ENCODE data around the gene TCF7L1.

TCF7L1 gene

DNA sequence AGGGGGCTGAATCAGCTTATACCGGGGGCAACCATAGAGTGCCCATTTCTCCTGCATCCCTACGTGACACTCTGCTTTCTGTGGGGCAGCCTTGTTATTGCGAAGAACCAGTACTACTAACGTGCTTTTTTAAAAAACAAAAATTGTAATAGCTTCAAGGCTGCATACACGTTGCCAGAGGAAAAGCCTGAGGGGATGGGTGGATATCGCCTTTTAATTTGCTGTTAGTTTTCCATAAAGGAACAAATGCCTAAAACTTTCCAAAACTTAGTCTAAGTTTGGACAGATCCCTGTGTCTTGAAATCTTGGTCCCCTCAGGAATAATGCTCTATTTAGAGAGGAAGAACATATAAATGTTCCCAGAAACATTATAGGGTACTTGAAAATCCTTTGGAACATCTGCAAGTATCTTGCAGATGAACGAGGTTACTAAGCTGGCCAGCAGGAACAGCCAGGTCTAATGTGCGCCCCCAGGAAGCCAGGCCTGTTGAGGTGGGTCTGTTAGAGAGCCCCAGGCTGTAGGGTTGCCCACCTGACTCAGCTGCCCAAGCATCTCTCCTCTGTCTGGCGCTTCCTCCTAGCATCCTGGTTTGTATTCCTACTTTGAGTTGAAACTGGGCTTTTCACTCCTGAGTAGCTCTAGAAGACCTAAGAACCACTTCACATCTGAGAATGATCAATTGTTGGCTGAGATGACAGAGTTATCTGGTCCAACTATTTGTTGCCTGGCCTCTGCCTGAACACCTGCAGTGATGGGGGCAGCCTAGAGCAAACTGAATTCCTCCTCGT, 97.7 kb downstream of the TCF7L1 start:
- no peaks in the 10 kb centered on the region for H3K9me3 Mint-ChIP-seq
- no peak overlapping the region for H3K4me3 Mint-ChIP-seq
- no peak for ATAC-seq
- peaks cover 17% of the 10 kb centered on the region for H3K27me3 Mint-ChIP-seq
- no peak for DNase-seq
- no peaks in the 10 kb centered on the region for H3K4me1 Mint-ChIP-seq
- H3K36me3 Mint-ChIP-seq (ENCODE audit: low read depth) = no peaks in the 10 kb centered on the region
- H3K27ac Mint-ChIP-seq = no peak overlapping the region

DNA sequence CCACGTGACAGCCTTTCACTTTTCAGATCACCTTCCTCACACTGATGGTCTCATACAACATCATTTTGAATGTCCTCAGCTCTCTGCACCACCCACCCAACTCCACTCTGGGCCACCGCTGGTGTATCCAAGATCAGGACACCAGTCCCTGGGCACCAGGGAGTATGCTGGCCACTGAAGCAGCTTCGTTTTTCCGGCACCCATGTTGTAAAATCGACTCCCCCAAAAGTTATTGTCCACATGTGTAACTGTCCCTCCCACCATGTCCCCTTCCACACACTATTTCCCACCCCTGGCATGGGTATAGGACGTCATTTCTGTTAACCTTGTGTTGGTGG, 98.2 kb downstream of the TCF7L1 start:
- H3K9me3 Mint-ChIP-seq = no peaks in the 10 kb centered on the region
- no peak overlapping the region for H3K27ac Mint-ChIP-seq
- H3K4me1 Mint-ChIP-seq = no peaks in the 10 kb centered on the region
- DNase-seq (no peak), ATAC-seq (no peak)
- H3K4me3 Mint-ChIP-seq = no peak overlapping the region
- no peaks in the 10 kb centered on the region for H3K36me3 Mint-ChIP-seq (ENCODE audit: low read depth)
- peaks cover 16% of the 10 kb centered on the region for H3K27me3 Mint-ChIP-seq

DNA sequence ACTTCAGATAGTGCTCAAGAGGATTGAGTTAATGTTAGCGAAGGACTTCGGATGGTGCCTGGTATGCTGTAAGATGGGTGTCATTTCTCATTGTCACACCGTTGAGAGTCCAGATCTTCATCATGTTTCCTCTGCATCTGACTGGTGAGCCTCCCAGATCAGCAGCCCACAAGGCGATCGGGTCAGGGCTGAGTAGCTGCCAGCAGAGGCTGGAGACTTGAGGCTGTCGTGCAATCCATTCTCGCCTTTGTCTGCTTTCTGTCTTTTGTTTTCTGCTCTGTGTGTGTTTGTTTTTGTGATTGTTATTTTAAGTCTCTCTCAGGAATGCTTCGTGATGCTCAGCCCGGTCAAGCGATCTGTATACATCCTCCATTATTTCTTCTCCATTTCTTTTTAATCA, 98.8 kb downstream of the TCF7L1 start:
- H3K36me3 Mint-ChIP-seq (ENCODE audit: low read depth) = no peaks in the 10 kb centered on the region
- no peak overlapping the region for H3K27ac Mint-ChIP-seq
- H3K27me3 Mint-ChIP-seq = peaks cover 12% of the 10 kb centered on the region
- H3K9me3 Mint-ChIP-seq = no peaks in the 10 kb centered on the region
- no peaks in the 10 kb centered on the region for H3K4me1 Mint-ChIP-seq
- ATAC-seq (no peak), DNase-seq (no peak)
- H3K4me3 Mint-ChIP-seq = no peak overlapping the region

DNA sequence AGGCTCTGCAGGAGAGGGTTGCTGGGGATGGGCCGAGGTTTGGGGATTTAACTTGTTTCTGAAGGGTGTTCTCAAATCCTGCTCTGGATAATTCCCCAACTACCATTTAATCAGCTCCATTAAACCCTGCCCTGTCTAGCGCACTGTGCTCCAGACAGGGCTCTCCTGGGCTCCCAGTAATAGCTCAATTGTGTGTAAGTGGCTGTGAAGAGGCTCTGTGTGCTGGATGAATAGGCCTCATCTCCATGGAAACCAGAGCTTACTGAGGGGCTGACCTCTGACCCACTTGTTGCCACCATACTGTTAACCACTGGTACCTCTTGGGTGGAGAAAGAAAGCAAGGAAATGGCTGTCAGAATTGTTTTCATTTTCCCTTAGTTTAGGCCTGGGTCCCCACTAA, 101.7 kb downstream of the TCF7L1 start:
- Mint-ChIP-seq H3K9me3 (no peaks in the 10 kb centered on the region), H3K27me3 (peaks cover 24% of the 10 kb centered on the region), H3K27ac (no peak overlapping the region), H3K4me1 (no peaks in the 10 kb centered on the region), H3K4me3 (no peak overlapping the region), H3K36me3 (ENCODE audit: low read depth) (no peaks in the 10 kb centered on the region)
- ATAC-seq (no peak), DNase-seq (no peak)

DNA sequence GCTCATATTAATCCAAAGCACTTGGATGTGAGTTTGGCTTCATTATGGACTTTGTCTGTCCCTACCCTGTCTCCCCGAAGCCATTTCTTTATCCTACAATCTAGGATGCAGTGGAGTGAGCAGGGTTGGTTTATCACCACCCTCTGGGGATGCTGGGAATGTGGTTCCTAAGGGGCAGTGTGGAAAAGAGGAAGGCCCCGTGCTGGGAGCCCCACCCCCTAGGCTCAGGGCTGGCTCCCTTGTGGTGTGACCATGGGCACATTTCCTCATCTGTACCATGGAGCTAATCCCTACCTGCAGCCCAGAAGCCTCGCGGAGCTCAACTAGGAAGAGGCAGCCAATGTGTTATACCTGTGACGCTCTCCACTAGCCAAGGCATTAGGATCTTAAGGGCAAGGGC, 102.1 kb downstream of the TCF7L1 start:
- Mint-ChIP-seq H3K9me3 (no peaks in the 10 kb centered on the region), H3K4me1 (no peaks in the 10 kb centered on the region), H3K36me3 (ENCODE audit: low read depth) (no peaks in the 10 kb centered on the region), H3K27ac (no peak overlapping the region), H3K4me3 (no peak overlapping the region), H3K27me3 (peaks cover 24% of the 10 kb centered on the region)
- ATAC-seq (no peak), DNase-seq (no peak)

DNA sequence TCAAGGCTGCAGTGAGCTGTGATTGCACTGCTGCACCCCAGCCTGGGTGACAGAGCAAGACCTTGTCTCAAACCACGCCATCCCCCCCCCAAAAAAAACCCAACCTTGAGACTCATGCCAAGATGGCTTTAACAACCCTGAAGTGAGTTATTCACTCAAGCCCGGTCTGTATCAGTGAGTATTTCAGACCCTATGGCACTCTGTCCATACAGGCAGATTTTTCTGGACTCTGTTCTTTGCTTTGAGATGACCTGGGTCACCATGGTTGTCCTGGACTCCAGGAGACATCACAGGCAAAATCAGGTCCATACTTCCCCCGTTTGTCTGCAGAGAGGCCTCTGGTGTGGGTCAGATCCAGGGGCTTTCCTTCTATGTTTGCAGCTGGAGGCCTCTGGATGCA, 102.9 kb downstream of the TCF7L1 start:
- Mint-ChIP-seq H3K9me3 (no peaks in the 10 kb centered on the region), H3K4me3 (no peak overlapping the region), H3K36me3 (ENCODE audit: low read depth) (no peaks in the 10 kb centered on the region), H3K4me1 (no peaks in the 10 kb centered on the region), H3K27ac (no peak overlapping the region), H3K27me3 (peaks cover 24% of the 10 kb centered on the region)
- ATAC-seq (no peak), DNase-seq (no peak)

DNA sequence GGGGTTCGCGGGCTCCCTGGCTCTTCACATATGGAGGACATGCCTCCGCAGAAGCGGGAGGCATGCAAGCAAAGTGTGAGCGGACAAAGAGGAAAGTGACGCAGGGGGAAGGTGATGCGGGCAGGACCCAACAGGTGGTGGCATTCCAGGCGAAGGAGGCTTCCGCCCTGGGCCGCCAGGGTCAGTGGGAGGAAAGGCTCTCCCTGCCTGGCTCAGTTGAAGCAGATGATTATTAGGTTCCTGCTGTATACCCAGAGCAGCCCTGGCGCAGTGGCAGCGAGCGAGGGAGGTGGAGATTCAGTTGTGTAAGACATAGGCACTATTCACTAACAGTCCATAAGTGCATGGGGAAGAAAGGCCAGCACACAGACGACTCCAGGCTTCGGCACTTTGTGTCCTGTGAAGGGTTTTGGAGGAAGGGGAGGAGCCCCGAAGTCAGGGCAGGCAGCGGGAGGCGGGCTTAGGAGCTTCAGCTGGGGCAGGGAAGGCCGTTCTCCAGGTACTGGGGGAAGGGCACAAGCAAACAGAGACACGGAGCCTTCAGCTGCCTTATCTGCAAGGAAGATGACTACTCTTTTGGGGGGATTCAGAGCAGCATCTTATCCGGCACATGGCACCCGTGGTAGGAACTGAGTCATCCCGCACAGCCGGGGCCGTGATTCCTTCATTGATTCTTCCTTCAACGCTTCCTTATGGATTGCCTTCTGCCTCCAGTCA, 104.8 kb downstream of the TCF7L1 start:
- Mint-ChIP-seq H3K27me3 (peaks cover 20% of the 10 kb centered on the region), H3K27ac (no peak overlapping the region), H3K9me3 (no peaks in the 10 kb centered on the region), H3K36me3 (ENCODE audit: low read depth) (no peaks in the 10 kb centered on the region), H3K4me1 (no peaks in the 10 kb centered on the region), H3K4me3 (no peak overlapping the region)
- DNase-seq = no peak
- ATAC-seq = no peak

DNA sequence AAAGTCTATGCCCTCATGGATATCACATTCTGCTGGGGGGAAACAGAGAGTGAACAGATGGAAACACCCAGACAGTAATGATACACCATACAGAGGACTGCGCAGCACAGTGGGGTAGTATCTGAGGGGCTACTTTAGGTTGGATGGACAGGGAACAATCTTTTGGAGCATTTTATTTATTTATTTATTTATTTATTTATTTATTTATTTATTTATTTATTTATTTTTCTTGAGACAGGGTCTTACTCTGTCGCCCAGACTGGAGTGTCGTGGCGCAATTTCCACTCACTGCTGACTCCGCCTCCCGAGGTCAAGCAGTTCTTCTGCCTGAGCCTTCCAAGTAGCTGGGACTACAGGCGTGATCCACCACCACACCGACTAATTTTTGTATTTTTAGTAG, 105.4 kb downstream of the TCF7L1 start:
- Mint-ChIP-seq H3K4me1 (no peaks in the 10 kb centered on the region), H3K27ac (no peak overlapping the region), H3K27me3 (peaks cover 20% of the 10 kb centered on the region), H3K36me3 (ENCODE audit: low read depth) (no peaks in the 10 kb centered on the region), H3K4me3 (no peak overlapping the region), H3K9me3 (no peaks in the 10 kb centered on the region)
- DNase-seq = no peak
- no peak for ATAC-seq

DNA sequence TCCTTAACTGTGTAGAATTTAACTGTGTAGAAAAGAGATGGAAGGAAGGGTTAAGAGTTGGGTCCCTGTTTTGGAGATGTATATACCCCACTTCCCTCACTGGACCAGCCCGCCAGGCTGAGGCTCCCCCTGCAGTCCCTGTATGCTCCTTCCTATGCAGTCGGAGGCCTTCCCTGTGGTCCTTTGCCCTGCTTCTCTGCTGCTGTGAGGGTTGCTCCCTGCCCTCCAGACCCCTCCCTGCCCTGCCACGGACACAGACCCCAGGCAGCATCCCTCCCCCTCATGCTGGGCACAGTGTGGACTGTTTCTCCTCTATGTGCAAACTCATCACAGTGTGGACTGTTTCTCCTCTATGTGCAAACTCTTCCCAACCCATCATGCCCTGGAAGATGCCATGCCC, 105.9 kb downstream of the TCF7L1 start:
- ATAC-seq = no peak
- Mint-ChIP-seq H3K36me3 (ENCODE audit: low read depth) (no peaks in the 10 kb centered on the region), H3K9me3 (no peaks in the 10 kb centered on the region), H3K27ac (no peak overlapping the region), H3K4me3 (no peak overlapping the region), H3K27me3 (peaks cover 18% of the 10 kb centered on the region), H3K4me1 (no peaks in the 10 kb centered on the region)
- DNase-seq = no peak

DNA sequence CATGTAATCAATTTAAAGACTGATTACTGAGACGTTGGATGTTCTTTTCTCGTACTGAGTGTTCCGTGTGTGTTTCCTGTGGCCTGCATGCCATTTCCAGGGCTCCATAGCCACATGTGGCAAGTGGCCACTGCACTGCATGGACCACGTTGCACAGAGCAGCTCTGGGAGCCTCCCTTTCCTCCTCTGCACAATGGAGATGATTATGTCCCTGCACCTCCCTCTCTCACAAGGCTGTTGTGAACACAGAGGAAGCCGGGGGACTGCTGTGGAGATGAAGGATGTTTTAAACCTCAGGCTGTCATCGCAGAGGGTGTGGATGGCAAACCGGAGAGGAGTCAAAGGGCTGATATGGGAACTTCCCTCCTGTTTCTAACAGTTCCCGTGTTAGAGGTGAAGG, 106.9 kb downstream of the TCF7L1 start:
- no peak overlapping the region for H3K4me3 Mint-ChIP-seq
- H3K9me3 Mint-ChIP-seq = no peaks in the 10 kb centered on the region
- H3K36me3 Mint-ChIP-seq (ENCODE audit: low read depth) = no peaks in the 10 kb centered on the region
- no peaks in the 10 kb centered on the region for H3K4me1 Mint-ChIP-seq
- H3K27ac Mint-ChIP-seq = no peak overlapping the region
- H3K27me3 Mint-ChIP-seq = peaks cover 18% of the 10 kb centered on the region
- ATAC-seq = no peak
- no peak for DNase-seq

DNA sequence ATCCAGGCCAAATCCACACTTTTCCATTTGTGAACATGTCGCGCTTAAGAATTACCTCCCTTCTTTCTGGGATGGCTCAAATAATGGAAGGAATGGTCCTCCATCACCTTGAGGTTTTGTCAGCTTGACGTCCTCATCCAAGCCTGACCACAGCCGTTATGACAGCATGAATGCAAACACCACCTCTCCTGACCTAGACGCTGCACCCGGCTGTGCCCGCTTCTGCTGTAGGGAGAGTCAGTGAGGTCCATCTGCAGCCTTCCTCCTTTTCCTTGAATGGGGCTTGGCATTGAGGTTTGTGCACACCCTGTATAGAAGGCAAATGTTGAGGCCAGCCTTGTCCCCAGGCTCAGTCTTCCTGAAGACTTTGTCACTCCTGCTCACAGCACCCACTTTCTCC, 109.1 kb downstream of the TCF7L1 start:
- no peaks in the 10 kb centered on the region for H3K36me3 Mint-ChIP-seq (ENCODE audit: low read depth)
- H3K4me3 Mint-ChIP-seq = no peak overlapping the region
- no peaks in the 10 kb centered on the region for H3K9me3 Mint-ChIP-seq

DNA sequence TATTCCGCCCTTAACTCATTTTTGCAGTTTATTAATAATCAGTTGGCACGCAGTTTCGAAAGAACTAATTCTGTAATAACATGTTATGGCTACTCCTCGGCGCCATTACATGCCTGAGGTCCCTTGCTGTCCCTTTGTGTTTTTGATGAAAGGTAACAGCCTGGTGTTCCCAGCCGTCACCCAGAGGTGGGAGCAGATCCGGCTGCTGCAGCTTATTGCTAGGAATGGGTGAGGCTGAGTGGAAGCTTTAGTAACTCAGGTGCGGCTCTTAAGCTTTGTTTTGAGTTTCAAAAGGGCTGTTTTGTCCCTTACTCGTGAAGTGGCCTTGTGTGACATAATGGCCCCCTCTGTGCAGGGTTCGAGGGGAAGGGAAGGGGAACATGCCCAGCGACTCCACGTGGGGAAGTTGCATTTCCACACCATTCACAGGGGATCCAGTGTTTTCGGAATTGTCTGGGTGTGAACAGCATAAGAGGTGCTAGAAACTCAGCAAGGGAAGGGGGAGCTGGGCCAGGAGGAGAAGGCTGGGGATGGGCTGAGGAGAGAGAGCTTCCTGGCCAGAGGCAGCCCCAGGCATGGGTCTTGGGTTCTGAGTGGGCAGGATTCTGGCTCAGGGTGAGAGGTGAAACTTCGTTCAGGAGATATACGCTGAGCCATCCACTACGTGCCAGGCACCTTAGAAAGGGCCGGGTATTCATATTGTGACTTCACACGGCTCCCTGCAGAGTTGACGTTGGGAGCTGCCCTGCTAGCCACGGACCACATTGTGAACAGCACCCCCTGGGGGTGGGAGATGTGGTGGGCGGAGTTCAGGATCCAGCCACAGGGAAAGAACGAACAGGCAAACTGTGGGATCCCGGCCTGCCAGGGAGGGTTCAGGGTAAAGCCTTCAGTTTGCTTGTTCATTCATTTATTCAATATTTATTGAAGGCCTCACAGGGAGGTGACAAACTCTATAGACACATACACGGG, 110.2 kb downstream of the TCF7L1 start:
- Mint-ChIP-seq H3K27me3 (peaks cover 7% of the 10 kb centered on the region), H3K4me3 (no peak overlapping the region), H3K4me1 (peaks cover 7% of the 10 kb centered on the region), H3K27ac (no peak overlapping the region), H3K36me3 (ENCODE audit: low read depth) (no peaks in the 10 kb centered on the region), H3K9me3 (no peaks in the 10 kb centered on the region)
- peak; percentile 36 for DNase-seq
- ATAC-seq = no peak

More for the DNA sequence above, 109.1 kb downstream of the TCF7L1 start:
- no peak for DNase-seq
- Mint-ChIP-seq H3K27me3 (peaks cover 16% of the 10 kb centered on the region), H3K4me1 (peaks cover 7% of the 10 kb centered on the region), H3K27ac (no peak overlapping the region)
- no peak for ATAC-seq

DNA sequence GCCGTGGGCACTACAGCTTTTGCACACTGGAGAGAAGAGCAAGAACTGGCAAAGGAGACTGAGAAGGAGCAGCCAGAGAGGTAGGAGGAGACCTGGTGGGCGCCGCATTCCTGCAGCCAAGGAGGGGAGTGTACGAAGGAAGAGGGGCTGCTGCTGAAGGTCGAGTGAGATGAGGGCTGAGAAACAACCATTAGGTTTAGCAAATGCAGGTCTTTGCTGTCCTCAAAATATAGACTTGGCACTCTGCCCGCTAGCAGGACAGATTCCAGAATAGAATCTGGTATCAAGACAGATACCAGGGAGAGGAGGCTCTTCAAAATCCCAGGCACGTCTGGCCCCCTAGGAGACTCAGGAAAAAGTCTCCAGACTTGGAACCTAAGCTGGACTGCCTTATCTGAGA, 111.6 kb downstream of the TCF7L1 start:
- Mint-ChIP-seq H3K9me3 (no peaks in the 10 kb centered on the region), H3K36me3 (ENCODE audit: low read depth) (no peaks in the 10 kb centered on the region), H3K4me3 (no peak overlapping the region), H3K27me3 (no peaks in the 10 kb centered on the region), H3K4me1 (peaks cover 7% of the 10 kb centered on the region), H3K27ac (no peak overlapping the region)
- DNase-seq = no peak
- no peak for ATAC-seq

DNA sequence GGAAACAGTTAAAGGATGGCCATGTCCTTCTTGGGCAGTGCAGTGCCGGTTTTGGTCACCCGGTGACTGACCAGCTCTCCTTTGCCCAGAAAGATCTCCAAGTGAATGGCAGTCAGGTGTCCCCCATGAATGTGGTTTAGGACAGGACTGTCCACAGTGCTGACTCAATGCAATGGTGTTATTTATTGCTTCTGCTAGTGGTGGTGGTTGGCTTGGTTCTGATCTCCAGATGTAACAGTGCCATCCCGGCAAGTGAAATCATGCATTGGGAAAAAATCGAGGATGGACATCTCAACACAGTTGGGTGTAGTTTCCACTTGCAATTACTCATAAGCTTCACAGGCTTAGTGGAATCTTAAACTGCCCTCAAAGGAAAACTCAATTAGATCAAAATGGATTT, 112.7 kb downstream of the TCF7L1 start:
- DNase-seq (no peak), ATAC-seq (no peak)
- Mint-ChIP-seq H3K4me3 (no peak overlapping the region), H3K9me3 (no peaks in the 10 kb centered on the region), H3K36me3 (ENCODE audit: low read depth) (no peaks in the 10 kb centered on the region), H3K4me1 (peaks cover 7% of the 10 kb centered on the region), H3K27ac (no peak overlapping the region), H3K27me3 (no peaks in the 10 kb centered on the region)

DNA sequence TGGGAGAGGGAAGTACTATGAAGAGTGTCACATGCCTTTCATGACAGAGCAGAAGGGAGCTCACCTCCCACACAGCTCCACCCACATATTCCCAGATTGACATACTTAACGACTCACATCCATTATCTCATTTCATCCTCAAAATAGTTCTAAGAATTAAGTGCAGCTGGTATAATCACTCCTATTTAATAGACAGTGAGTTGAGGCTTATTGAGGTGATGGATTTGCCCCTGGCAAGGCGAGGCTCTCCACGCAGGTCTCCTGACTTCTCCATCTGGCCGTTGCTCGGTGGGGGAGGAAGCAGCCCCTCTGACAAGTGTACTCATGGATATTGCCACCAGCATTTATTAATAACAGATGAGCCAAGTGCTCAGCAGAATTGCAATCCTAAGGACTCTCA, 113.2 kb downstream of the TCF7L1 start:
- no peak for ATAC-seq
- Mint-ChIP-seq H3K27me3 (no peaks in the 10 kb centered on the region), H3K9me3 (no peaks in the 10 kb centered on the region), H3K4me1 (peaks cover 7% of the 10 kb centered on the region), H3K36me3 (ENCODE audit: low read depth) (no peaks in the 10 kb centered on the region), H3K27ac (no peak overlapping the region), H3K4me3 (no peak overlapping the region)
- DNase-seq = no peak
